OCI-LY3 (cell line): ENCODE measurements around the gene COP1.

Experiments used
- EZH2phosphoT487 ChIP-seq: fragments of 200-600 bp; shearing (Covaris generic); IDR thresholded peaks from 2 replicates; pipeline ENCODE4 v1.6.1; 2018; ENCODE audit warnings: antibody characterized with exemption, mixed run types, low read depth
- TF ChIP-seq, protein P1 (sequence below): fragments of 200-600, 300-600 bp; sonication (generic); IDR thresholded peaks from 2 replicates; pipeline ENCODE4 v1.5.1; 2014; ENCODE audit warnings: antibody characterized with exemption, low read length, low read depth

DNA sequence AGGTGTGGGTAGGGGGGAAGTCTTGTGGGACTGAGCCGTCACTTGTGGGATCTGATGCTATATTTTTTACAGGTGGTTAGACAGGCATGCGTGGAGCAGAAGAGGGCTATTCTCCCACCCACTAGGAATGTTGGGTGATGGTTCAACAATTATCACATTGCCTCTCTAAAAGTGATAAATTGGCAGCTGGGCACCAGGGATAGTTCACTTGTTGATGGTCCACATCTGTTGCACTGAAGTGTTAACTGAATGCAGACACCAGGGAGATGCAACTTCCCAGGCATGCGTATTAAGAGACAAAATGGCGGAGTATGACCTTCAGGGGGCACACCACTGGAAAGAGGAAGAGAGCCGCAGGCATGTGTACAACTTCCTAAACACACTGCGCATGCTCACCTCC, 270.4 kb downstream of the COP1 start:
- no peak for TF ChIP-seq EZH2phosphoT487
- TF ChIP-seq, protein P1, sequence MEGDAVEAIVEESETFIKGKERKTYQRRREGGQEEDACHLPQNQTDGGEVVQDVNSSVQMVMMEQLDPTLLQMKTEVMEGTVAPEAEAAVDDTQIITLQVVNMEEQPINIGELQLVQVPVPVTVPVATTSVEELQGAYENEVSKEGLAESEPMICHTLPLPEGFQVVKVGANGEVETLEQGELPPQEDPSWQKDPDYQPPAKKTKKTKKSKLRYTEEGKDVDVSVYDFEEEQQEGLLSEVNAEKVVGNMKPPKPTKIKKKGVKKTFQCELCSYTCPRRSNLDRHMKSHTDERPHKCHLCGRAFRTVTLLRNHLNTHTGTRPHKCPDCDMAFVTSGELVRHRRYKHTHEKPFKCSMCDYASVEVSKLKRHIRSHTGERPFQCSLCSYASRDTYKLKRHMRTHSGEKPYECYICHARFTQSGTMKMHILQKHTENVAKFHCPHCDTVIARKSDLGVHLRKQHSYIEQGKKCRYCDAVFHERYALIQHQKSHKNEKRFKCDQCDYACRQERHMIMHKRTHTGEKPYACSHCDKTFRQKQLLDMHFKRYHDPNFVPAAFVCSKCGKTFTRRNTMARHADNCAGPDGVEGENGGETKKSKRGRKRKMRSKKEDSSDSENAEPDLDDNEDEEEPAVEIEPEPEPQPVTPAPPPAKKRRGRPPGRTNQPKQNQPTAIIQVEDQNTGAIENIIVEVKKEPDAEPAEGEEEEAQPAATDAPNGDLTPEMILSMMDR, result no peak
